Dermis microvascular lymphatic vessel endothelial cell (primary cell): ENCODE measurements around the gene BBS5. TPM values are rescaled to one million over a fixed set of nuclear protein-coding genes. Genes with fewer than 3 reads are reported as not detected.
"Not testable (repeated sequence)": the region's sequence is repeated elsewhere in the genome, so short reads cannot be mapped to it uniquely, and the experiment has no call there.

Experiments
- DNase-seq, 2 donors: peaks; one replicate each; pipeline versions ENCODE4 v3.0.0 to v3.0.0-alpha.2; 2010; ENCODE audit warnings: low read depth in 2 of 2
- total RNA-seq: library from RNA; depleted of rRNA; stranded (reverse); fragments of >200 nt; gene quantifications from 2 replicates; pipeline ENCODE4 v1.2.1, GENCODE V29; 2014

Gene BBS5
- total RNA-seq, 1 donor from 2014 or later, result 1.4 TPM

GRCh38 chr2:169486487-169486886 is 7.2 kb downstream of the BBS5 start:
- no peak for DNase-seq

DNA sequence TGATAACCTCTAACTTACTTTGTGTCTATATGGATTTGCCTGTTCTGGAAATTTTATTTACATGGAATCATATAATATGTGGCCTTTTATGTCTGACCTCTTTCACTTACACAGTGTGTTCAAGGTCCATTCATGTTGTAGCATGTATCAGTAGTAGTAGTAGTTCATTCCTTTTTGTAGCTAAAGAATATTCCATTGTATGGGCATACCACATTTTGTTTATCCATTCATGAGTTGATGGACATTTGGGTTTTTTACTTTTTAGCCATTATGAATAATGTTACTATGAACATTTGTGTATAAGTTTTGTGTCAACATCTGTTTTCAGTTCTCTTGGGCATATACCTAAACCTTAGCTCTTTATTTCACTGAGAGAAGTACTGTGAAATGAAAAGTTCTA is 11.5 kb downstream of the BBS5 start:
- no peak for DNase-seq

DNA sequence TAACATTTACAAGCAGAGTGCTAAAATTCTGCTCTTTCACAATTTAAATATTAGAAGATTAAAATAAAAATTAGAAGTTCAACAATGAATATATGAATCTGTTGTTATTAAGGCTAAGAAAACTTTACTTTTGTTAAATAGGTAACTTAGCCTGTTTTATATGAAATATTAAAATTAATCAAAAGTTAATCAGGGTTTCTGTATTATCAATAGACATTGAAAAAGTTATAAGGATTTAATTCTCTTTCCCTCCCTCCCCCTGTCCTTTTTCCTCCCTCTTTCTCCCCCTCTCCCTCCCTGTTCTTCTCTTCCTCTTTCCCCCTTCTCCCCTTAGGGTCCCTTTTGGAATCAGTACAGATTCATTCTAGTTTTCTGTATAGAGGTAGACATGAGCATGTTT is 12.1 kb downstream of the BBS5 start:
- no peak for DNase-seq

DNA sequence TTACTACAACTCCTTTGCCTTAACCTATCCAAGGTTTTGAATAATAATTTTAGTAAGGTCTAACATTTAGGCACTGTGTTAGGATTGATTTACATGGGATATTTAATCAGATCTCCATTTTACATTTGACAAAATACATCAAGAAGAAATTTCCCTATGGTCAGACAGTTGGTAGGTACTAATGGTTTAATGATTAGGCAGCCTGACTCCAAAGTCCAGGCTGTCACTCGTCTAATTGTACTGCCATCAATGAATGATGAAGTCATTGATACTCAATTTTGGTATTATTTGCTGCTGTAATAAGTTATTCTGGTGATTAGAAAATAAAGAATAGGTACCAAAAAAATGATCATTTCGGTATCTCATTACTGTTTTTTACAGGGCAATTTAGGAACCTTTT is 14.1 kb downstream of the BBS5 start:
- no peak for DNase-seq

- no peak for DNase-seq
Measured at GRCh38 chr2:169495310-169495928, 16.1 kb downstream of the BBS5 start.

DNA sequence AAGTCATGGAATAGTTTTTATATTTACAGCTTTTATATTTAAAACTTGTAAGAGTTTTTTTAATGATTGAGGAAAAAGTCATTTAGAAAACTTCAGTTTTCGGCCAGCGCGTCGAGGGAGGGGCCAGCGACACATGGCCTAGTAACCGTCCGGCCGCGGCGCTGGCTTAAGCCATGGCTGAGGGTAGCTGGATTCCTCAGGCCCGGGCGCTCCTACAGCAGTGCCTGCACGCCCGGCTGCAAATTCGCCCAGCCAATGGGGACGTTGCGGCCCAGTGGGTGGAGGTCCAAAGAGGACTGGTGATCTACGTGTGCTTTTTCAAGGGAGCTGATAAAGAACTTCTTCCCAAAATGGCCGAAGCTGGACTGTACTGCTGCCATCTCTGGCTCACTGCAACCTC is 25.4 kb downstream of the BBS5 start:
- DNase-seq, result no peak

- DNase-seq, result peak; percentile 85 to 93
Measured at GRCh38 chr2:169507698-169508097, 28.4 kb downstream of the BBS5 start.

- peak in 1 of 2 donors; percentile 7 for DNase-seq
Measured at GRCh38 chr2:169509298-169509885, 30.1 kb downstream of the BBS5 start, which contains the start of gene KLHL41. Gene KLHL41, plus strand, starts transcription at chr2:169509702. Its CDS starts 77 bp downstream, at chr2:169509779.

GRCh38 chr2:169509955-169510354 is 30.7 kb downstream of the BBS5 start:
- no peak for DNase-seq

- no peak for DNase-seq
Measured at GRCh38 chr2:169510496-169510895, 31.2 kb downstream of the BBS5 start.

DNA sequence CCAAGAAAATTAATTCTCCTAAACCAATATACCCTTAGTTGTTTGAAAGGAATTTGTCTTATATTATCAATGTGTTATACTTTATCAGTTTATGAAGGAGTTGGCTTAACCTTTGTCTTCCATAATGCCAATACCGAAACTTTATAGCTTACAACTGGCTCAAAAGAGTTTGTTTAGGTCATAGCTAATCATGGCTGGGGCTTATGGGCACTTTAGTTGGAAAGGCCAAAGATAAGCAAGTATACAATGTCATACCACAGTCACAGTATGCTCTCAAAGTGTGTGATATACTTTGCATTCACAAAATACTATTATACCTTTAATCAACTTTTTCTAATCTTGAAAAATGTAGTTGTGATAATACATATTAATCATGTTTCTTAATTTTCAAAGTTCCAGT is 32.5 kb downstream of the BBS5 start:
- no peak for DNase-seq

DNA sequence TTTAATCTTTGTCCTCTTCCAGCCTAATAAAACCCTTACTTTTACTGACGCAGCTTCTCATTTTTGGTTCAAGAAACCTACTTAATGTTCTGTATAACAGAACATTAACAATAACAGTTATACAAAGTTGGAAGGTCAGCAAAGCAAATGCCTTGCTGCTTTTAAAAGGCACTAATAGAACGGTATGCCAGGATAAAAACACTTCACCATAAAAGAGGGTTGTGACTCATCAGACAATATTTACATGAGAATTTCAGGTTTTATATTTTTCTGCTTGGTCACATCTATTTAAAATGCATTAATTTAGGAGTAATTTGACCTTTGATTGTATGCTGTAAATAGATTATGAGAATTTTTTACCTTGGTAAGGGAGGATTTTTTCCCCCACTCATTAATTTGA is 33.2 kb downstream of the BBS5 start:
- peak in 1 of 2 donors; percentile 32 for DNase-seq

DNA sequence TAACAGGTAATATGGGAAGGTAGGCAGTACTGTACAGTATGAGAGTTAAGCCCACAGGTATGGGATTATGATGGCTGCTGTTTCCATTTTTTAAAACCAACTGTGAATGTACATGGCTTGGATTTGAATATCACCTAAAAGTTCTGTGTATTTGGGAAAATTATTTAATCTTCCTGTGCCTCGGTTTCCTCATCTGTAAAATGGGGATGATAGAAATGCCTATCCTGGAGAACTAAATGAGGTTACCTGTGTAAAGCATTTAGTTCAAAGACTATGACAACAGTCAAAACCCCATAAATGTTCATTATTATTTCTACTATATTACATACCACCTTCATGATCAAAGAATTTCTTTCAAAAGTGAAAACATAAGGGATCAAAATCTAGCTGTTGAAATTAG is 33.8 kb downstream of the BBS5 start:
- no peak for DNase-seq

- peak; percentile 10 to 17 for DNase-seq
Measured at GRCh38 chr2:169513926-169514325, 34.6 kb downstream of the BBS5 start.

- DNase-seq, result not testable (repeated sequence)
Measured at GRCh38 chr2:169514758-169515157, 35.5 kb downstream of the BBS5 start.

DNA sequence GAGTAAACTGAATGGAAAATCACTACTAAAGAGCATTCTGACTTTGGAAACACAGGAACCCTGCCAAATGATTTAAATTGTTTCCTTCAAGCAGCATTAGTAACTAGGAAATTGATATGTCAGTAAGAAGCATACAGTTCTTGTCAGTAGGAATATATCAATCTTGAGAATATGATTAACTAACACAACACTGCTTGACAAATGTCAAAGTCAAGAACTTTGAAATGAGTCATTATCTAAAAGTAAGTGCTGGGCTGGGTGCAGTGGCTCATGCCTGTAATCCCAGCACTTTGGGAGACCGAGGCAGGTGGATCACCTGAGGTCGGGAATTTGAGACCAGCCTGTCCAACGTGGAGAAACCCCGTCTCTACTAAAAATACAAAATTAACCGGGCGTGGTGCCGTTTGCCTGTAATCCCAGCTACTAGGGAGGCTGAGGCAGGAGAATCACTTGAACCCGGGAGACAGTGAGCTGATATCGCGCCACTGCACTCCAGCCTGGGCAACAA is 37.2 kb downstream of the BBS5 start:
- not testable (repeated sequence) for DNase-seq

DNA sequence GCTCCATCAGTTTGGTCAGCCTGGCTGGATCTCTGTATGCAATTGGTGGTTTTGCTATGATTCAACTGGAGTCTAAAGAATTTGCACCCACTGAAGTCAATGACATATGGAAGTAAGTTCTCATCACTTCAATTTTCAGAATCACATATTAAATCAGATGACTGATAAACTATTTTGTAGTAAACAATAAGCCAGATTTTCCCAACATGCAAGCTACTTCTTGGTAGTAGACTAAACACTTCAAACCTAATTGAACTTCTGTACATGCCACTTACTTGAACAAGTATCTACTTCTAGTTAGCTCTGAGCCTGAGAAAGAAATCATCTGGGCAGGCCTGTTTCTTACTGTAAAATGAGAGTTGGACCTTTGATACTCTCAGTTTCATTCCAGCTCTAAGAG is 41.6 kb downstream of the BBS5 start:
- no peak for DNase-seq

GRCh38 chr2:169523681-169524080 is 44.4 kb downstream of the BBS5 start:
- no peak for DNase-seq

DNA sequence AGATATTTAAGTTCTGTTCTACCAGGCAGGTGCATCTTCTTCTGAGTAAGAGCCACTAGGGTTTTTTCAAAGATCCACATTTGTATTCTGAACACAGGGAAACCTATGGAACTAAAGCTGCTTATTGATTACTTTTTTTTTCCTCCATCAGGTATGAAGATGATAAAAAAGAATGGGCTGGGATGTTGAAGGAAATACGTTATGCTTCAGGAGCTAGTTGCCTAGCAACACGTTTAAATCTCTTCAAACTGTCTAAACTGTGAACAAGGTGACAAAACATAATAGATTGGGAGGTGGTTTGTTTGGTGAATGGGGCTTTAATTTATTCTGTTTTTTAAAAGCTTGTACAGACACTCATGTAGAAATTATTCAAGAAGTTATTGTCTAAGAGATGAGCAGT is 46.1 kb downstream of the BBS5 start:
- no peak for DNase-seq

GRCh38 chr2:169526451-169526850 is 47.2 kb downstream of the BBS5 start:
- no peak for DNase-seq

DNA sequence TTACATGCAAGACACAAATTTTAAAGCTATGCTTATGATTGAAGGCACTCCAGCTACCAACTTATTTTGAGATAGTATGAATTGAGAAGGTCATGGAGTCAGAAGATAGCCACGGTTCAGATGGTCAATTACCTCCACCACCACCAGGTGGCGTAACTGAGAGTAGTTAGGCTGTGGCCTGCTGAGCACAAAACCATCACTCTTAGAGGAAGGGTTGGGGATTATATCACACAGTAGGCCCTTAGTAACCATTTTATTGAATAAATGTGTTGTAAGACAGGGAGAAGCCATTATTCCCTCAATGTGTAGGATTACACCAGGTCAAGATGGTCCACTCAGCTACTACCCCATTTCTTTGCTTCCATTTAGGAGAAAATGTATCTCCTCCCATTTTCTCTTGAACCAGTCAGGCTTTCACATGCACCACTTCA is 49.0 kb downstream of the BBS5 start:
- DNase-seq, result peak; percentile 40 to 69

GRCh38 chr2:169539460-169539859 is 60.2 kb downstream of the BBS5 start:
- not testable (repeated sequence) for DNase-seq

DNA sequence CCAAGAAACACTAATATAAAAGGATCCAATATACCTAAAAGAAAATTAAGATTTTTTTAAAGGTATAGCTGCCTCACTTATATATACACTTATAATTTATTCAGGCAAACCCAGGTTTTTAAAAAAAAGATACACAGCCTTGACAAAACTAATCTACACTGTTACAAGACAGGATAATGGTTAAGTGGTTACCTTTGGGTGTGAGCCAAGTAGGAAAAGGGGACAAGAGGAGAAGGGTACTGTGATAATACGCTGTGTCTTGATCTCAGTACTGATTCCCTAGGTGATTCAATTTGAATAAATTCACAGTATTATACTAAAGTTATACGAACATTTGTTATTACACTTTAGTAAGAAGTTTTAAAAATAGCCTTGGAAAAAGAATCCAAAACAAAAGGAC is 60.9 kb downstream of the BBS5 start:
- DNase-seq, result no peak
